AG10803 (cell line): ENCODE results near the gene PCGF3.

Experiments used
- DNase-seq: peaks from one replicate; pipeline ENCODE4 v3.0.0; 2010; ENCODE audit warnings: low read depth
- H3K4me3 ChIP-seq: 2 replicates; pipeline ENCODE4 v1.5.1; 2011; ENCODE audit warnings: mild to moderate bottlenecking, low read length, control low read depth
- CTCF ChIP-seq: conservative IDR thresholded peaks from 2 replicates; pipeline ENCODE4 v1.5.1; 2011; ENCODE audit warnings: mild to moderate bottlenecking, low read length, control low read depth, inconsistent platforms

PCGF3 gene

GRCh38 chr4:709348-709747 is 3.7 kb downstream of the PCGF3 start:
- H3K4me3 ChIP-seq = no peak overlapping the region
- DNase-seq = no peak
- TF ChIP-seq CTCF = no peak

- DNase-seq = no peak
- TF ChIP-seq CTCF = no peak
- no peak overlapping the region for H3K4me3 ChIP-seq
Measured at GRCh38 chr4:710116-710515, 4.5 kb downstream of the PCGF3 start.

- no peak for TF ChIP-seq CTCF
- no peak overlapping the region for H3K4me3 ChIP-seq
- DNase-seq = no peak
Measured at GRCh38 chr4:710916-711315, 5.3 kb downstream of the PCGF3 start.

GRCh38 chr4:712093-712492 is 6.5 kb downstream of the PCGF3 start:
- no peak overlapping the region for H3K4me3 ChIP-seq
- no peak for DNase-seq
- no peak for TF ChIP-seq CTCF

GRCh38 chr4:712916-713632 is 7.4 kb downstream of the PCGF3 start:
- no peak for DNase-seq
- H3K4me3 ChIP-seq = no peak overlapping the region
- no peak for TF ChIP-seq CTCF

- no peak for TF ChIP-seq CTCF
- no peak overlapping the region for H3K4me3 ChIP-seq
- DNase-seq = no peak
Measured at GRCh38 chr4:714087-714486, 8.5 kb downstream of the PCGF3 start.

- no peak overlapping the region for H3K4me3 ChIP-seq
- no peak for TF ChIP-seq CTCF
- no peak for DNase-seq
Measured at GRCh38 chr4:717601-718320, 12.1 kb downstream of the PCGF3 start.
